GM18507 (cell line): Measurements from ENCODE around the gene SNX22.
A peak's percentile ranks its signal among the peaks of the same experiment; 100 is the strongest.
"Not testable (repeated sequence)": the region's sequence is repeated elsewhere in the genome, so short reads cannot be mapped to it uniquely, and the experiment has no call there.

ENCODE experiments used
- DNase-seq: peaks from one replicate; pipeline ENCODE4 v3.0.0; 2011; ENCODE audit warnings: low read depth; ENCODE audit not compliant: insufficient read length; ENCODE audit errors: extremely low spot score
- FAIRE-seq: peaks from 2 replicates; lab custom pipeline; 2011; peaks lifted over from hg19 to GRCh38; lab: Jason Lieb, UNC

SNX22 gene

GRCh38 chr15:64151727-64152506 is at the start of gene SNX22:
SNX22 (plus strand) TSS chr15:64151731; CDS start chr15:64151776, 45 bp downstream.
- FAIRE-seq (no peak), DNase-seq (no peak)

- FAIRE-seq, result no peak
- DNase-seq, result no peak
Measured at GRCh38 chr15:64102497-64102896, 49.0 kb upstream of the SNX22 start.

GRCh38 chr15:64105113-64105704 is 46.3 kb upstream of the SNX22 start:
- FAIRE-seq (no peak), DNase-seq (no peak)

DNA sequence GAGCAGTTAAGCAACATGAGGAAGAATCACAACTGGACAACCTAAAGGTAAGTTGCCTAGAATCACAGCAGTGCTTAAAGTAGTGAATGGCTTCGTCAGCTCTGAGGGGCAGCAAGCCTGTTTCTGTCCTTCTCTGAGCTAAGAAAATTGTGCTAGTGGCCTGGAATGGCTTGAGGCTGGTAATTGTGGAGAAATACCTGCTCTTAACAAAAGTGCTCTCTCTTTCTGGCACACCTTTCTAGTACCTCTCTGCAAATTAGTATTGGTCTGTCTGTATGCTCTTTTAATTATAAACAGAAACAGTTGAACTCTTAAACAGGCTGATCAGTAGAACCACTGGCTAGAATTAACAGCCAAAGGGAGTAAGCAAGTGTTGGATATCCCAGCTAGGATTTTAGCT is 44.2 kb upstream of the SNX22 start:
- DNase-seq (no peak), FAIRE-seq (no peak)

GRCh38 chr15:64110108-64110701 is 41.3 kb upstream of the SNX22 start:
- not testable (repeated sequence) for FAIRE-seq, DNase-seq

- peak; percentile 86 for FAIRE-seq
- no peak for DNase-seq
Measured at GRCh38 chr15:64110950-64111678, 40.4 kb upstream of the SNX22 start.

DNA sequence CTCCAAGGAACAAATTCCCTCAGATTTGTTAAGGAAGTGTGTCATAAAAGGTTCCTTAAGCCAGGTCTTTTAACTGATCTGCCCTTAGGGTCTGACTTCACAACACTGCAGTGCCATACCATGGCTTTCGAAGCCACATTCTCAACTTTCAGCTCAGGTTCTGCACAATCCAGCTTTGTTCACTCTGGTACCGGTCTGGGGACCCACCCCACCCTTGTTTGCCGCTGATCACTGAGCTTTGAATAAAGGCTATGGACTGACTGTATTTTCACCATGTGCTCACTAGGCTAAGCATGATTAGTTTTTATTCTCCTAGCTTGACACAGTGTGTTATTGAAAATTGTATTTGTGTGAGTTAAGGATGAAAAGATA is 39.9 kb upstream of the SNX22 start:
- FAIRE-seq (no peak), DNase-seq (no peak)

DNA sequence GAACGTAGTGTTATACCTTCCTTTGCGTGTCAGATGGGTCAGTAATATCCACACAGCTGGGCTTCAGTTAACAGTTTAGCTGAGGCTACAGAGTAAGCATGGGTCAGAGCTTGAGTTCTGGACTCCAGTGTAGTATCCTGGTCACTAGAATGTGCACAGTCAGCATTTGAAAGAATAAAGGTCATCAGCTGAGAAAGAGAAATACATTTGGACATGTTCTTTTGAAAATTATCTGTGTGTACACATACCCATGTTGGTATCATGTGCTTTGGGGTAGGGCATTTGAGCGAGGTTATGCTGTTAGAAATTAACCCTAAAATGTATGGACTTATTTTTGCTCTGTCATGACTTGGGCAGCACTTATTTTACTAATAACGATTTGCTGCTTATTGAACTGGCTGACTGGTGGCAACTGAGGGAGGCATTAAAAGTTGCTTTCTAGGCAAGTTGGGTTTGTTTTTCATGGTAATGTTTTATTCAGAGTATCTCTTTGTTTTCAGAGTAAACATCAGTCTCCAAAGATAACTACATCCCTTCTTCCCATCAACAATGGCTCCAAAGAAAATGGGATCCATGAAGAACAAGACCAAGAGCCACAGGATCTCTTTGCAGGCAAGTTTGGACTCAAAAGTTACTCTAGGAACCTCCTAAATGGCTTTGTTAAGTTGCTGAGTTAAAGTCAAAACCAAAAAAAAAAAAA is 39.3 kb upstream of the SNX22 start:
- no peak for FAIRE-seq
- no peak for DNase-seq

DNA sequence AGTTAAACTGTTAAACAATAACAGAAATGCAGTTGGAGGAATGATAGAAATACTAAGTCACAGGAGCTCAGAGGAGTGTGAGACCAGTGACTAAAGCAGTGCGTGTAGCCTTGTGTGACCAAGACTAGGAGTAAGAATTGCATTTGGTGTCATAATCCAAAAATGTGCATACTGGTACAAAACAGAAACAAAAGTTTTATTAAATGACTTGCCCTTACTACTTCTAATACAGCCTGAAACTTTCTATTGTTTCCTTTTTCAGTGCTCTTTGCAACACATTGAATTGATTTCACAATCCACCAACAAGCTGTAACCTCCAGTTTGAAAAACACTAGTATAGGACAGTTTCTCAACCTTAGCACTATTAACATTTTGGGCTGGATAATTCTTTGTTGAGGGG is 38.6 kb upstream of the SNX22 start:
- FAIRE-seq (peak; percentile 24), DNase-seq (no peak)

GRCh38 chr15:64117759-64118487 is 33.6 kb upstream of the SNX22 start:
- FAIRE-seq, result no peak
- no peak for DNase-seq

- FAIRE-seq, DNase-seq: not testable (repeated sequence)
Measured at GRCh38 chr15:64120322-64120721, 31.2 kb upstream of the SNX22 start.

DNA sequence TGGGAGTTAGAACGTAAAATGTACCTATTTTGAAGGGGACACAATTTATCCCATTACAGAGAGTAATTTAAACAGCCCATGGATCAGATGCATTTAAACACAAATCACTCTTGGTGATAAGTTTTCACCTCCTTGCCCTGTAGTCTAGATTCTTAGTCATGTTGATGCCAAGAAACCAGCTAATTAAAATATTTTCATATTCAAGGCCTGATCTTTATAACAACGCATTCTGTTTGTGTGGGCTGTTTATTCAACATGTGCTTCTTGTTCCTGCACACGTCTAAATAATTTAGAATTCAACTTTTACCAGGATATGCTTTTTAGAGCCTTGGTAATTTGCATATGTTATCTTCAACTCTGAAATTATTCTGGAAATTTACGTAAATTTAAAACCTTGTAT is 29.9 kb upstream of the SNX22 start:
- no peak for FAIRE-seq
- DNase-seq, result no peak

DNA sequence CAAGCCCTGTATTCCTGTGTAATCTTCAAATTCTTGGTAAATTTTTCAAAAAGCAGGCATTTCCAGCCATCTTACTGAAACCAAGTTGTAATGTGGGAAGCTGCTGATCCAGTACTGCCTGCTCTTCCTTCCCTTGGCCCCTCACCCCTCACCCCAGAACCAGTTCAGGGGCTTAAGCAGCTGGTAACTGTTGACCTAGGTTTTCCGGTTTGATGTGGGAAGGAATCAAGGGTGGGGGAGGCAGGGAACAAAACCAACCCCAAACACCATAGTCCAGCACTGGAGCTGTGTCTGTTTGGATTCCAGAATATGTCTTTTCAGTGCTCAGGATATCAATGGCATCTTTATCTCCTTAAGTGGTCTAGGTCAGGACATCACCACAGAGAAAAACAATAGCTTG is 29.1 kb upstream of the SNX22 start:
- FAIRE-seq, result no peak
- no peak for DNase-seq

DNA sequence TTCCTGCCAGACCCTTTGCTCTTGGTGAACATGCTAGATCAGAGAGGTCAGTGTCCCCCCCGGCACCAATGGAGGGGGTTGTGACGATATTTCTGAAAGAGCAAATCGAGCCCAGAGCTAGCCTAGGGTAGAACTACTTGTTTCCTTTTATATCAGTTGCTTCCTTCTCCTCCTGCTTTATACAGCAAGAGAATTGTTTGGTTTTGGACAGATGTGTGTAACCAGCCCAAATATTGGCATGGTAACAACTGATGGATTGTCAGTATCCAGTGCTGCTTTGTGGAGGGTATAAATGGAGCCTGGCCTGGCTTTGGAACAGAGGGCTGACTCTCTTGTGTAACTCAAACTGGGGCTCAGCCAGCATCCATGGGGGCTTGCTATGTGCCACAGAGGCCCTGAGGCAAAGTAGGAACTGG is 28.6 kb upstream of the SNX22 start:
- DNase-seq, result no peak
- FAIRE-seq, result no peak

GRCh38 chr15:64125978-64126377 is 25.6 kb upstream of the SNX22 start:
- no peak for FAIRE-seq
- DNase-seq, result no peak

DNA sequence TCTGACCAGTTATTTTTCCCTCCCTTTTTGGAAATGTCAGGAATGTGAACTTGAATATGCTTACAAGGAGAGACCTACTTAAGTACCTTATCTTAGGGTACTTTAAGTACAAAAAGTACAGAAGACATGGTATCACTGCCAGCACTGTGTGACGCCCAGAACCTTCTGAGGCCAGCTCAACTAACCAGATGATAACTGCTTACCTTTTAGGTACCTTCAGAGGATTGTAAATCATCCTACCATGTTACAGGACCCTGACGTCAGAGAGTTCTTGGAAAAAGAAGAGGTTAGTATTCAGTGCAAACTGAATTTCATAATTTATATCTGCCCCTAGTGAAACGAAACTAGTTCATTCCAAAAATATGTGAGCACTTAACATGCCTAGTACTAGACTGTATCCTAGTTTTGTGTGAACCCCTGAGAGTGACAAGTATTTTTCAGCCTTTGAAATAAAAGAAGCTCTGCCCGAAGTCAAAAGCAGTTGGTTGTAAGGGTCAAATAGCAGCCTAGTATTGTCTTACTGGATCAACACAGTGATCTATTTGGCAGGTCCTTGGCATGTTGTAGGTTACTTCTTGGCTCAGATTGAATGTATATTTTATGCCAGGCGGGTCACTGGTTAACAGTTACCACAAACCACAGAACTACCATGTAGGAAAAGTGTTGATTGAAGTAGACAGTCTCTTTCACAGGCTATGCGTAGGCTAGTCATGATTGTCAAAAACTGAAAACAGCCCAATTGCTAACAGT is 23.8 kb upstream of the SNX22 start:
- DNase-seq (no peak), FAIRE-seq (no peak)

GRCh38 chr15:64130159-64130558 is 21.4 kb upstream of the SNX22 start:
- FAIRE-seq, result no peak
- DNase-seq, result no peak

DNA sequence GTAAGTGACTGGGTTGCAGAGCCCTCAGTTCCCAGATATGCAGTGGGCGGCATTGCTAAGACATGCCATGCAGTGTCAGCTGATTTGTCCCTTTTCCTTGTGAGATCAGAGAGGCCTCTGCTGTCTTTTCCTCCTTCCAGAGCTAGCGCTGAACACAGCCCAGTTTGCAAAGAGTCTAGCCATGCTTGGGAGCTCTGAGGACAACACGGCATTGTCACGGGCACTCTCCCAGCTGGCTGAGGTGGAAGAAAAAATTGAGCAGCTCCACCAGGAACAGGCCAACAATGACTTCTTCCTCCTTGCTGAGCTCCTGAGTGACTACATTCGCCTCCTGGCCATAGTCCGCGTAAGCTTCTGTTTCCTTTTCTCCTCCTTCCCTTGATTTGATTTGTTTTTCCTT is 20.0 kb upstream of the SNX22 start:
- FAIRE-seq (no peak), DNase-seq (no peak)
